ENCODE results near the gene SLC8A1.
A peak's percentile ranks its signal among the peaks of the same experiment; 100 is the strongest.

Gene SLC8A1

GRCh38 chr2:40164736-40165508 lies 287.0 kb downstream of the SLC8A1 start:
- DNase-seq (ENCODE audit: extremely low read depth, low read depth), result no peak
- TF ChIP-seq CTCF (IDR thresholded peaks at IDR 0.05; ENCODE audit: low read depth, low read length), result no peak

GRCh38 chr2:40161986-40162385 lies 289.9 kb downstream of the SLC8A1 start:
- TF ChIP-seq CTCF (IDR thresholded peaks at IDR 0.05; ENCODE audit: low read depth, low read length), result no peak
- DNase-seq (ENCODE audit: extremely low read depth, low read depth), result no peak

GRCh38 chr2:40160751-40161218 lies 291.1 kb downstream of the SLC8A1 start:
- TF ChIP-seq CTCF (IDR thresholded peaks at IDR 0.05; ENCODE audit: low read depth, low read length), result no peak
- DNase-seq (ENCODE audit: extremely low read depth, low read depth), result peak; percentile 62

- no peak for DNase-seq (ENCODE audit: extremely low read depth, low read depth)
- TF ChIP-seq CTCF (IDR thresholded peaks at IDR 0.05; ENCODE audit: low read depth, low read length), result no peak
Observed at GRCh38 chr2:40159333-40159732, 292.6 kb downstream of the SLC8A1 start.

- TF ChIP-seq CTCF (IDR thresholded peaks at IDR 0.05; ENCODE audit: low read depth, low read length), result no peak
- DNase-seq (ENCODE audit: extremely low read depth, low read depth), result no peak
Observed at GRCh38 chr2:40158781-40159180, 293.1 kb downstream of the SLC8A1 start.

- no peak for TF ChIP-seq CTCF (IDR thresholded peaks at IDR 0.05; ENCODE audit: low read depth, low read length)
- DNase-seq (ENCODE audit: extremely low read depth, low read depth), result no peak
Observed at GRCh38 chr2:40155728-40156127, 296.2 kb downstream of the SLC8A1 start.

- no peak for TF ChIP-seq CTCF (IDR thresholded peaks at IDR 0.05; ENCODE audit: low read depth, low read length)
- no peak for DNase-seq (ENCODE audit: extremely low read depth, low read depth)
Observed at GRCh38 chr2:40150266-40150665, 301.6 kb downstream of the SLC8A1 start.

Measured in AG09319 (cell line).